WERI-Rb-1 (cell line): ENCODE results near the gene RSPO4.

Experiments used
- DNase-seq: peaks from one replicate; pipeline ENCODE4 v3.0.0-alpha.2; 2020
- H3K27ac ChIP-seq: fragments of 250-450 bp; sonication (Bioruptor Pico); 2 replicates; pipeline ENCODE4 v1.5.1; 2020; ENCODE audit warnings: mild to moderate bottlenecking, moderate library complexity
- H3K27me3 ChIP-seq: fragments of 250-450 bp; sonication (Bioruptor Pico); 2 replicates; pipeline ENCODE4 v1.5.1; 2021; ENCODE audit warnings: mild to moderate bottlenecking, low read depth, moderate library complexity; ENCODE audit not compliant: insufficient read depth, severe bottlenecking
- H3K36me3 ChIP-seq: fragments of 250-450 bp; sonication (Bioruptor Pico); 2 replicates; pipeline ENCODE4 v1.5.1; 2020; ENCODE audit warnings: mild to moderate bottlenecking, moderate library complexity
- H3K4me3 ChIP-seq: 2 replicates; pipeline ENCODE4 v1.5.1; 2011; ENCODE audit warnings: low read depth, mild to moderate bottlenecking, control low read depth, low read length
- H3K9me3 ChIP-seq: fragments of 250-450 bp; sonication (Bioruptor Pico); 2 replicates; pipeline ENCODE4 v1.5.1; 2021; ENCODE audit warnings: mild to moderate bottlenecking, moderate library complexity; ENCODE audit not compliant: severe bottlenecking
- TF ChIP-seq, protein P1 (sequence below): IDR thresholded peaks from 2 replicates; pipeline ENCODE4 v1.5.1; 2011; ENCODE audit warnings: low read depth, mild to moderate bottlenecking, control low read depth, inconsistent platforms, low read length

RSPO4 gene

DNA sequence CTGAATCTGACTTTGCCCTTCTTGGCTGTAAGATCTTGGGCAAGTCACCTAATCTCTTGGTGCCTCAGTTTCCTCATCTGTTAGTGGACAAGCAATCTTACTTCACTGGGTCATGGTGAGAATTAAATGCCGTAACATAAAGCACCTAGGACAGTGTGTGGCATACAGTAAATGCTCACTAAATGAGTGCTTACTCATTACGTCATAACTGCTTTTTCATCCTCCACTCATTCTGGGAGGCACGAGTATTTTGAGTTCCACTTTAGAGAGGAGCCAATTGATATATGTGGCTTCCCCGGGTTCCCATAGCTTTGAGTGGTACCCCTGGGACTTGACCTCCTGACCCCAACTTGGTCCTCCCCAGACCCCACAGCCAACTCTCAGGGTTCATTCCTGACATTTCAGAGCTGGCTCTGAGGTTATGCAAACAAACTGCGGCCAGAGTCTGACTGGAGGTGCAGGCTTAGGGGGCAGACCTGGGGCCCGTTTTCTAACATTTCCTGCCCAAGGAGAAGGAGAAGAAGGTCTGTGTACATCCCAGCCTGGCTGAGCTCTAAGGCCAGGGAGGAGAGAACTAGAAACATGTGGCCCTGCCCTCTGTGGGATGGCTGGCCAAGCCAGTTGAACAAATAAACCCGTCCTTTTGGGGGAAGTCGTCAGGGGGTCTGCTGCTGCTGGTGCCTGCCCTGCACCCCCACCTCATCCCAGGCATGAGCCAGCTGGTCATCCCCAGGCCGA, 91.8 kb downstream of the RSPO4 start:
- H3K27me3 ChIP-seq = no peaks in the 10 kb centered on the region
- no peaks in the 10 kb centered on the region for H3K9me3 ChIP-seq
- H3K36me3 ChIP-seq = no peaks in the 10 kb centered on the region
- TF ChIP-seq, protein P1, sequence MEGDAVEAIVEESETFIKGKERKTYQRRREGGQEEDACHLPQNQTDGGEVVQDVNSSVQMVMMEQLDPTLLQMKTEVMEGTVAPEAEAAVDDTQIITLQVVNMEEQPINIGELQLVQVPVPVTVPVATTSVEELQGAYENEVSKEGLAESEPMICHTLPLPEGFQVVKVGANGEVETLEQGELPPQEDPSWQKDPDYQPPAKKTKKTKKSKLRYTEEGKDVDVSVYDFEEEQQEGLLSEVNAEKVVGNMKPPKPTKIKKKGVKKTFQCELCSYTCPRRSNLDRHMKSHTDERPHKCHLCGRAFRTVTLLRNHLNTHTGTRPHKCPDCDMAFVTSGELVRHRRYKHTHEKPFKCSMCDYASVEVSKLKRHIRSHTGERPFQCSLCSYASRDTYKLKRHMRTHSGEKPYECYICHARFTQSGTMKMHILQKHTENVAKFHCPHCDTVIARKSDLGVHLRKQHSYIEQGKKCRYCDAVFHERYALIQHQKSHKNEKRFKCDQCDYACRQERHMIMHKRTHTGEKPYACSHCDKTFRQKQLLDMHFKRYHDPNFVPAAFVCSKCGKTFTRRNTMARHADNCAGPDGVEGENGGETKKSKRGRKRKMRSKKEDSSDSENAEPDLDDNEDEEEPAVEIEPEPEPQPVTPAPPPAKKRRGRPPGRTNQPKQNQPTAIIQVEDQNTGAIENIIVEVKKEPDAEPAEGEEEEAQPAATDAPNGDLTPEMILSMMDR = no peak
- no peak overlapping the region for H3K4me3 ChIP-seq
- H3K27ac ChIP-seq = no peak overlapping the region
- no peak for DNase-seq

DNA sequence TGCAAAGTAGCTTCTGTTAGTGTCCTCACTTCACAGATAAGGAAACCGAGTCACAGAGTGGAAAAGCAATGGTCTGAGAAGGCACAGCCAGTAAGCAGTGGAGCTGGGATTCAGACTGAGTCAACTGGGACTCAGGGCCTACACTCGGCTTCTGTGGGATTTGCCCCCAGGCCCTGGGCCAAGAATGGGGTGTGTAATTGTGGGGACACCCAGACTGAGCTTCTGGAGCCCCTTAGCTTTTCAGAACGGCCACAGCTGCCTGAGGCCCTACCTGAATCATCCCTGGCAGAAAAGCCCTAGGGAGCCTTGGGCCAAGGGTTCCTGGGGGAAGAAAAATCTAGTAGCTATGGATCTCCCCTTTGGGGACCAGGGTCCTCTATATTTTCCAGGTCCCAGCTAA, 92.5 kb downstream of the RSPO4 start:
- Histone ChIP-seq H3K9me3 (no peaks in the 10 kb centered on the region), H3K36me3 (no peaks in the 10 kb centered on the region), H3K27me3 (no peaks in the 10 kb centered on the region), H3K4me3 (no peak overlapping the region), H3K27ac (no peak overlapping the region)
- no peak for DNase-seq
- TF ChIP-seq, protein P1 = no peak
